WTC11 (cell line): ENCODE measurements around the gene C19orf25. TPM values are rescaled to one million over a fixed set of nuclear protein-coding genes. Genes with fewer than 3 reads are reported as not detected.

Source experiments
- ATF6 ChIP-seq: sonication (generic); formaldehyde crosslinking; IDR thresholded peaks from 2 replicates; pipeline ENCODE4 v1.8.1; 2023; ENCODE audit warnings: mild to moderate bottlenecking, missing genetic modification reagents
- CDX4 ChIP-seq: fragments of 250-450 bp; sonication (Bioruptor Pico); IDR thresholded peaks from 2 replicates; pipeline ENCODE4 v1.9.0; 2021; ENCODE audit warnings: moderate library complexity, mild to moderate bottlenecking, inconsistent platforms, borderline replicate concordance
- CREM ChIP-seq: sonication (generic); formaldehyde crosslinking; IDR thresholded peaks from 2 replicates; pipeline ENCODE4 v1.8.1; 2022; ENCODE audit warnings: mild to moderate bottlenecking, missing genetic modification reagents, moderate library complexity
- E2F1 ChIP-seq: sonication (generic); formaldehyde crosslinking; IDR thresholded peaks from 2 replicates; pipeline ENCODE4 v1.8.0; 2022; ENCODE audit warnings: mild to moderate bottlenecking, missing genetic modification reagents
- EMX1 ChIP-seq: fragments of 250-450 bp; sonication (Bioruptor Pico); IDR thresholded peaks from 2 replicates; pipeline ENCODE4 v1.8.0; 2021; ENCODE audit warnings: mild to moderate bottlenecking
- ETV6 ChIP-seq: sonication (generic); formaldehyde crosslinking; IDR thresholded peaks from 2 replicates; pipeline ENCODE4 v1.8.1; 2022; ENCODE audit warnings: mild to moderate bottlenecking, missing genetic modification reagents
- FOXP4 ChIP-seq: sonication (generic); formaldehyde crosslinking; IDR thresholded peaks from 2 replicates; pipeline ENCODE4 v1.8.0; 2022; ENCODE audit warnings: mild to moderate bottlenecking, missing genetic modification reagents
- GABPB1 ChIP-seq: sonication (generic); formaldehyde crosslinking; IDR thresholded peaks from 2 replicates; pipeline ENCODE4 v1.8.1; 2023; ENCODE audit warnings: mild to moderate bottlenecking, missing genetic modification reagents
- IRF2 ChIP-seq: sonication (generic); formaldehyde crosslinking; IDR thresholded peaks from 2 replicates; pipeline ENCODE4 v1.8.0; 2022; ENCODE audit warnings: low read depth, missing genetic modification reagents, borderline replicate concordance
- MXD4 ChIP-seq: fragments of 250-450 bp; sonication (Bioruptor Pico); IDR thresholded peaks from 2 replicates; pipeline ENCODE4 v1.8.0; 2021; ENCODE audit warnings: mild to moderate bottlenecking, moderate library complexity, borderline replicate concordance
- MYBL2 ChIP-seq: sonication (generic); formaldehyde crosslinking; IDR thresholded peaks from 2 replicates; pipeline ENCODE4 v1.8.1; 2023; ENCODE audit warnings: mild to moderate bottlenecking, moderate library complexity, missing genetic modification reagents
- NR1H2 ChIP-seq: sonication (generic); formaldehyde crosslinking; IDR thresholded peaks from 2 replicates; pipeline ENCODE4 v1.9.0; 2021; ENCODE audit warnings: mild to moderate bottlenecking, moderate library complexity, missing genetic modification reagents
- NR2C2 ChIP-seq: sonication (generic); formaldehyde crosslinking; IDR thresholded peaks from 2 replicates; pipeline ENCODE4 v1.8.0; 2022; ENCODE audit warnings: mild to moderate bottlenecking, missing genetic modification reagents
- RELA ChIP-seq: sonication (generic); formaldehyde crosslinking; IDR thresholded peaks from 2 replicates; pipeline ENCODE4 v1.8.1; 2022; ENCODE audit warnings: missing genetic modification reagents, mild to moderate bottlenecking, borderline replicate concordance
- STAT6 ChIP-seq: sonication (generic); formaldehyde crosslinking; conservative IDR thresholded peaks from 2 replicates; pipeline ENCODE4 v1.8.1; 2023; ENCODE audit warnings: mild to moderate bottlenecking, low read depth, missing genetic modification reagents, moderate library complexity
- TP53 ChIP-seq: sonication (generic); formaldehyde crosslinking; IDR thresholded peaks from 2 replicates; pipeline ENCODE4 v1.8.1; 2023; ENCODE audit warnings: mild to moderate bottlenecking, missing genetic modification reagents
- ZBTB43 ChIP-seq: sonication (generic); formaldehyde crosslinking; IDR thresholded peaks from 2 replicates; pipeline ENCODE4 v1.8.1; 2023; ENCODE audit warnings: mild to moderate bottlenecking, missing genetic modification reagents
- ZMAT4 ChIP-seq: fragments of 250-450 bp; sonication (Bioruptor Pico); IDR thresholded peaks from 2 replicates; pipeline ENCODE4 v1.9.0; 2021; ENCODE audit warnings: mild to moderate bottlenecking
- ZNF219 ChIP-seq: sonication (generic); formaldehyde crosslinking; IDR thresholded peaks from 2 replicates; pipeline ENCODE4 v1.8.0; 2023; ENCODE audit warnings: missing genetic modification reagents, mild to moderate bottlenecking, borderline replicate concordance
- ZNF232 ChIP-seq: sonication (generic); formaldehyde crosslinking; IDR thresholded peaks from 2 replicates; pipeline ENCODE4 v1.8.0; 2022; ENCODE audit warnings: mild to moderate bottlenecking, missing genetic modification reagents
- ZNF423 ChIP-seq: fragments of 250-450 bp; sonication (Bioruptor Pico); IDR thresholded peaks from 2 replicates; pipeline ENCODE4 v2.1.2; 2022; ENCODE audit warnings: mild to moderate bottlenecking, moderate library complexity
- ZNF532 ChIP-seq: fragments of 250-450 bp; sonication (Bioruptor Pico); IDR thresholded peaks from 2 replicates; pipeline ENCODE4 v1.9.0; 2021; ENCODE audit warnings: mild to moderate bottlenecking, borderline replicate concordance
- ZNF671 ChIP-seq: fragments of 250-450 bp; sonication (Bioruptor Pico); IDR thresholded peaks from 2 replicates; pipeline ENCODE4 v1.8.0; 2021; ENCODE audit warnings: mild to moderate bottlenecking
- total RNA-seq: library from RNA; stranded (reverse); gene quantifications from 3 replicates; pipeline ENCODE4 v1.2.3, GENCODE V29; 2021

C19orf25 gene
- total RNA-seq, 1 experiment from 2014 or later = 65.7 TPM

GRCh38 chr19:1438035-1438932 lies 40.7 kb downstream of the C19orf25 start, which contains the start of gene RPS15 (continued):
- no peak for TF ChIP-seq STAT6
- TF ChIP-seq MXD4 (CRISPR knock-in tag) = no peak
- TF ChIP-seq ZMAT4 (CRISPR knock-in tag) = no peak; the same call in 1 of the 2 replicates
- peak; percentile 90 for TF ChIP-seq GABPB1 (CRISPR knock-in tag)
- peak; percentile 97 for TF ChIP-seq ETV6 (CRISPR knock-in tag)
- no peak for TF ChIP-seq ZNF671 (CRISPR knock-in tag)
- peak; percentile 41; the same call in 1 of the 2 replicates for TF ChIP-seq MYBL2 (CRISPR knock-in tag)
- TF ChIP-seq ATF6 (CRISPR knock-in tag) = no peak
- no peak for TF ChIP-seq ZNF532 (CRISPR knock-in tag)
- TF ChIP-seq IRF2 (CRISPR knock-in tag) = no peak
- TF ChIP-seq ZBTB43 = peak; percentile 76
- TF ChIP-seq NR1H2 (CRISPR knock-in tag) = no peak
- no peak for TF ChIP-seq E2F1 (CRISPR knock-in tag)
- TF ChIP-seq ZNF232 (CRISPR knock-in tag) = no peak
- TF ChIP-seq CREM (CRISPR knock-in tag) = peak; percentile 83
- TF ChIP-seq ZNF423 (CRISPR knock-in tag) = no peak
- TF ChIP-seq FOXP4 (CRISPR knock-in tag) = peak; percentile 89
- no peak for TF ChIP-seq CDX4
- TF ChIP-seq NR2C2 = no peak
- TF ChIP-seq TP53 = peak; percentile 94
- TF ChIP-seq EMX1 (CRISPR knock-in tag) = peak; percentile 80; the same call in 1 of the 2 replicates
- TF ChIP-seq RELA = peak; percentile 20; the same call in 1 of the 2 replicates
- no peak for TF ChIP-seq ZNF219
